Activated CD4-positive, alpha-beta T cell treated with anti-CD3 and anti-CD28 coated beads for 24 hours (primary cell): ENCODE measurements around the gene INPP1.

Experiments used
- DNase-seq, 2 donors: peaks; one replicate each; pipeline ENCODE4 v3.0.0-alpha.2; 2020; ENCODE audit warnings: low read depth in 2 of 2

The INPP1 gene

DNA sequence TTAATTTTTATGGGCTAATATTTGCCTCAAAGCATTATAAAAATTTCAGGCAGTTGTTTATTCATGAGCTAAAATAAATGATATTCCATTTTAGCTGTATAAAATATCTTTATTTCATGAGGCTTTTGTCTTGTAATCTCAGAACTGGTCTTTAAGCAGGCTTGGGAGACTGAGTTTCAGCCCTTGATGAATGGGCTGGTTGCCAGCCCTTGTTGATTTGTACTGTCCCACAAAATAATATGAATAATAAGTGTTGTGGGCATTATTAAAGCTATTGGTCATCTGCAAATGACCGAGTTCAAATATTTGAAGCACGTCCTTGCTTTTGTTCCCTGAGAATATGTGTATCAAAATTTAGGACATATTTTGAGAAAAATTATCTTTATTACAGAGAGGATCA, 18.2 kb downstream of the INPP1 start:
- no peak for DNase-seq

DNA sequence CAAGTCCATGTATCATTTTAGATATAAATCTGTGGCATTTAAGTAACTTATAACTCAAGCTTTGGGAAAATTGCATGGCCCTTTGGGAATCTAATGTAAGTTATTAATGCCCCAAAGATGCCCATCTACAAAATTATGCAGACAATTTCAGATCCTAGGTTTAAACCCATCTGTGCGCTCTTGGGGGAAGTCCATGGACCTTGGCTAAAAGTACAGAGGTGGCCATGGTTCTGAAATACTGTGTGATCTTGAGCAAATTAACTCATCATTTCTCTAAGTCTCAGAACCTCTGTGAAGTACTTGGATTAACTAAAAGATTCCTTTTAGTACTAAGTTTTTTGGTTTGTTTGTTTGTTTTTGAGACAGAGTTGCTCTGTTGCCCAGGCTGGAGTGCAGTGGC, 19.5 kb downstream of the INPP1 start:
- no peak for DNase-seq

DNA sequence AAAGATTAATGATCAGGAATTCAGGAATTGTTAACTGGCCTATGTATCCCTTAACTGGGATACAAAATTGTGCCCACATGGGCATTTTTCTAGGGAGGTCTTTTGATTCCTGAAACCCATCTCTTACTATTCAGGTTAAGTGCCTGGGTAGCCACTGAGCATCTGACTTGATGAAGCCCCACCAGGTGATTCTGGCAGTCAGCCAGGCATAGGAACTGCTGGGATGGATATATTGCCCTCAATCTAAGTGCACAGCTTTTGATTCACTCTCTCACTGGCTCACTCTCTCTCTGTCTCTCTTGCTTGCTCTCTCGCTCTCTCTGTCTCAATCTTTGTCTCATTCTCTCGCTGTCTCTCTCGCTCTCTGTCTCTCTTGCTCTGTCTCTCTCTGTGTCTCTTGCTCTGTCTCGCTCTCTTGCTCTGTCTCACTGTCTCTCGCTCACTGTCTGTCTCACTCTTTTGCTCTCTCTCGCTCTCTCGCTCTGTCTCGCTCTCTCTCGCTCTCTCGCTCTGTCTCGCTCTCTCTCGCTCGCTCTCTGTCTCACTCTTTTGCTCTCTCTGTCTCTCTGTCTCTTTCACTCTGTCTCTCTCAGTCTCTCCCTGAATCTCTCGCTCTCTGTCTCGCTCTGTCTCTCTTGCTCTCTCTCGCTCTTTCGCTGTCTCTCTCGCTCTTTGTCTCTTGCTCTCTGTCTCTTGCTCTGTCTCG, 22.3 kb downstream of the INPP1 start:
- no peak for DNase-seq

DNA sequence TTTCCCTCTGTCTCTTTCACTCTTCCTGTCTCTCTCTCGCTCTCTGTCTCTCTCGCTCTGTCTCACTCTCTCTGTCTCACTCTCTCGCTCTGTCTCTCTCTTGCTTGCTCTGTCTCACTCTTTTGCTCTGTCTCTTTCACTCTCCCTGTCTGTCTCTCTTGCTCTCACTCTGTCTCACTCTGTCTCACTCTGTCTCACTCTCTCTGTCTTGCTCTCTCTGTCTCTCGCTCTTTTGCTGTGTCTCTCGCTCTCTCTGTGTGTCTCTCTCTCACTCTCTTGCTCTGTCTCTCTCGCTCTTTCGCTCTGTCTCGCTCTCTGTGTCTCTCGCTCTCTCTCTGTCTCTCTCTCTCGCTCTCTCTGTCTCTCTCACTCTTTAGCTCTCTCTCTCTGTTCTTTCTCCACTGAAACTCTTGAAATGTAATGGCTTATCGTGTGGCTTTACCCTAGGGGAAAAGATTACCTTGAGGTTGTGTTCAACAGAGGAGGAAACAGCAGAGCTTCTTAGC, 22.9 kb downstream of the INPP1 start:
- DNase-seq = no peak

DNA sequence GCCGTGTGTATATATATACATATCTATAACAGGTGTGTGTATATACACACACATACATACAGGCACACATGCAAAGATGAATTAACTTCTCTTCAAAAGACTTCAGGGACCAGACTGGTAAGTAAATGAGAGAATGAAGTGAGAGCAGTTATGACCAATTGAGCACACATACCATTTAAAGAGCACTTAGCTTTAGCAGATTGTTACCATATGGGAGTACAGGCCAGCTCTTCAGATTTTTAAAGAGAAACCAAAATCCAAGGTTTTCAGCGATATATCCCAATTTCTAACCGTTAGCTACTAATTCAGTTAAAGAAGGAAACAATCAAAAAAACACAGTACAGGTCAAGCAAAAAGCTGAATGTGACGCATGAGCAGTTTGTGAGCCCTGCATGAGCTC, 23.7 kb downstream of the INPP1 start:
- no peak for DNase-seq

DNA sequence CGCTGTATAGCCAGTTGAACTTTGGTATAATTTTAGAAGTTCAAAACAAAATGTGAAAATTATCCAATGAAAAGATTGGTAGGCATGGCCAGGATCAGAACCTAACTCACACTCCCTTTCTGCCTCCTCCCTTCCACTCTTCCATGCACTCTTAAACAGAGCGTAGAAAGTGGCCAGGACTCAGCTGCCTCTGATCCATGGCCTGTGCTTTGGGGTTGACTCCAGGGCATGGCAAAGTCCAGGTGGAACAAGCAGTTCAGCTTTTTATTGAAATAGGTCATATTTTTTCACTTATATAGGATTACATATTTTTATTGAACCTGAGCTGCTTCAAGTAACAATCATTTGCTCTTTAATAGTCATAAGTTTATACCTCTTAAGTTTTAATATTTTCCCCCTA, 26.2 kb downstream of the INPP1 start:
- no peak for DNase-seq

DNA sequence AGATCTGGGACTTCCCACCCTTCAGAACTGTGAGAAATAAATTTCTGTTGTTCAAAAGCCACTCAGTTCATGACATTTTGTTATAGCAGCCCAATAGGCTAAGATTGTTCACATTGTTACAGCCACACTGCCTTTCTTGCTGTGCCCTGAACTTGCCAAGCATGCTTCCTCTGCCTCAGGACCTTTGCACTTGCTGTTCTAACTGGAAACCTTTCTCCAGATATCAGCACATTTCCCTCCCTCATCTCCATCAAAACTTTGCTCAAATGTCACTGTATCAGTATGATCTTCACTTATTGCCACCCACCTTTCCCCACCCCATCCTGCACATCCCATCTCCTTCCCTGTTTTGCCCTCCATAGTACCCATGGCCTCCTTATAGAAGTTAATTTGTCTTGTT, 32.7 kb downstream of the INPP1 start:
- no peak for DNase-seq

DNA sequence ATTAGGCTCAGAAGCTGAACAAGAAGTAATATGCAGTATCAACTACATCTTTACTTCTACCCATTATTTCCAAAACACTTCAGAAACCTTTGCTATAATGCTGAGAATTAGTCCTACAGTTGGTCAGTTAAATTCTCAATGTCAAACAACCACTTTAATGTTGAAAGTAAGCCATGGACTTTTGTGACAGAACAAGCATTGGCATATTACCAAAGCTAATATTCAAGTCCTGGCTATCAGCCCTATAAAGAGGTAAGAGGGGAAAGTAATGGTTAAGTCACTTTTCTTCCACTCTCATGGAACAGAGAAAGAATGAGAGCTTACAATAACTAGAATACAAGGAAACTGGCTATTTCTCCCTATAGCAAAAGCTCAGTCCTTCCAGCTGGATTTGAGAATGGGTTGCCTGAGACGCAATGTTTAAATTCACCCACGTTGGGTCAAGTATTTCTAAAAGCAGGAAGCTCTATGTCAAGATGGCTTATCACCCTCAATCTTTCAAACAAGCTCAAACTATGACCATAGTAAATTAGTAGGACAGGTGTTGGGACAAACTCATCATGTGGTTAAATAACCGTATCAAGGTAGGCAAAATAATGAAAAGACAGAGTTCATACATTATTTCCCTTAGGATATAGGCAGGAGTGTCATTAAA, 33.3 kb downstream of the INPP1 start:
- DNase-seq = no peak

DNA sequence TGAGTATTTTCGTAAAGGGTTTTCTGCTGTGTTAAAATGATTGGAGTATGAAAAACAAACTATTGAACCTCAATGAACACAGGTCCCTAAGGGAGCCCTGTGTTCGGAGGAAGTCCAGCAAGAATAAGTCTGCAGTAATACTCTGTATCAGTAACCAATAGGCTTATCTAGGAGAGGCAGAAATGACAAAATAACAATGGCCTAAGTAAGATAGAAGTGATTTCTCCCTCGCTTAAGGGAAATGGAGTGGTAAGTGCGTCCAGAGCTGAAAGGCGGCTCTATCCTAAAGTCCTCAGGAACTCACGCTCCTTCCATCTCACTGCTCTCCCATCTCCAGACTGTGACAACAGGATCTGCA, 35.5 kb downstream of the INPP1 start:
- DNase-seq = no peak

DNA sequence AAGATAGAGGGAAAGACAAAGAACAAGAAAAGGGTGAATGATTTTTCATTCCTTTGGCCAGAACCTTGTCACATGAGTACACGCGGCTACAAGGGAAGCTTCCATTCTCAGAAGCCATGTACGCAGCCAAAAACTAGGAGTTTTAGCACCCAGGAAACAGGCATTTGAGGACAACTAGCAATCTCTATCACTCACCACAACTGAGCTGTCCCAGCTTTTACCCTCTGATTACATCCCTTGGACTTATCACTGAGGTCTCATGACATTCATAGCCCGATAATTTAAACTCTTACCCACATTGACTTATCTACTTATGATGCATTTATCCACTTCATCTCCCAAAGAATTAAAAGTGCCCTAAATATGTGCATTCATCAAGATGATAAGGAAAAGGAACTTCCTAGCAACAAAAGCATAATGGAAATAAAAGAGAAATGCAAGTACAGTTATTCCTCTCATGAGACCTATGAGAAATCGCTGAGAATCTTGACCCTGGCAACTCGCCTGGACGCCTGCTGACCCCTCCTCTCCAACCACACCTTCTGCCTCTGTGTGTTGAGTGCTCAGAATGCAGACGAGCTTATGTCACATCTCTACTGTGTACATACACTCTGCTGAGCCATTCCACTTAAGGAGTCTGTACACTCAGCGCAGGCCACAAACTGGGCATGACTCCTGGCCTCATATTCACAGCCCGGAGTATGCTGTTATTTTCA, 36.0 kb downstream of the INPP1 start:
- DNase-seq = no peak

DNA sequence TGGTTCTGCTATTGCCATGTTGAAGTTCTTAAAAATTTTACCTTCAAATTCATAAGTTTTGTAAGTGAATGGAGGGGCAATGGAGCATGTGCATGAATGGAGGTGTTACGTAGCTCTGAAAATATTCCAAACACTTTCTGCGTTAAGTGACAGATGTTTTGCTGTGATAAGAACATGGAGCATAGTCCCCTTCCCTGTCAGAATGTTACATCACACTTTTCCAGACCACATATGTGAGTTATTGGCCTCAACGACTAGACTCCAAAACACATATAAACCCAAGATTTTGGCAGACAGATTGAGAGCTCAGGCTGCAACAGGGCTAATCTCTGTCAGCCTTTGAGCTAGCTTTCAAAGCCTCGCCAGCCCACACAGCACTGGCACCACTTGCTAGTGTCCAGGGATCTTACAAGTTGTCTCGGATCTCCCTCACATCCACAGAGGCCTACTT, 37.6 kb downstream of the INPP1 start:
- DNase-seq = no peak

DNA sequence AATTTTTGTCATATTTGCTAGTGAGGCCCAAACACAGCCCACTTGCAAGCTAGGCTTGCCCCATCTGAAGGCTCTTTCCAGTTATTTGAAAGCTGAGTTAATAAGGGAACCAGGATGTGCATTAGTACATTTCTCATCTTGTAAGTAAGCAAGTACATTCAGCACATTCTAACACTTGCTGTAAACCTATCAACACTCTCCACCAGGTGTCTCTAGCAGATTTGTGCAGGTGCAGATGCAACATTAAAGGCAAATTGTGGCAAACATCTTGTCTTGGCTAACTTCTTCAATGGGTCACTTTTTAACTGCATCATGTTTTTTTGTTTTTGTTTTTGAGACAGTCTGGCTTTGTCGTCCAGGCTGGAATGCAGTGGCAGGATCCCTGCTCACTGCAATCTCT, 39.5 kb downstream of the INPP1 start:
- DNase-seq = no peak

DNA sequence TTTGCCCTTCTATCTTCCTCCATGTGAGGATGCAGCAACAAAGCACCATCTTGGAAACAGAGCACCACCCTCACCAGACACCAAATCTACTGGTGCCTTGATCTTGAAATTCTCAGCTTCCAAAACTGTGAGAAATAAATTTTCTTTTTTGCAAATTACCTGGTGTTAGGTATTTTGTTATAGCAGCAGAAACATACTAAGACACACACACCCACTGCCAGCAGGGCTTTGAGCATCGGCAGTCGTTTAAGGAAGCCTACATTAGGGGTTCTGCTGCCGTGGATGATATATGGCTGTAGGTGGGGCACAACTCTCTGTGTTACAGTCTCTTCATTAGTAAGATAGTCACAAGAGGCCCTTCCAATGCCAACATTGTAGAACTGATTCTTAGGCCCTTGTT, 44.0 kb downstream of the INPP1 start:
- no peak for DNase-seq

DNA sequence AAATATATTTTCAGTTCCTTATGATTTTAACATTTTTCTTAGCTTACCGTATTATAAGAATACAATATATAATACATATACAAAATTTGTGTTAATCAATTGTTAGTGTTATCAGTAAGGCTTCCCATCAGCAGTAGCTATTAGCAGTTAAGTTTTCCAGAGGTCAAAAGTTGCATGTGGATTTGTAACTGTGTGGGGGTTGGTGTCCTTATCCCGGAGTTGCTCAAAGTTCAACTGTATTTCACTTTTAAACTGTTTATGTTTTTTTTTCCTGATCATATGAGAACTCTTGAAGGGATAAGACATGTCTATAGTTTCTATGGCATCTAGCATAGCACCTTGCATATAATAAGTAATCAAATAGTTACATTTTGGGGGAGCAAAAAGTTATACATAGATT, 52.9 kb downstream of the INPP1 start:
- no peak for DNase-seq

DNA sequence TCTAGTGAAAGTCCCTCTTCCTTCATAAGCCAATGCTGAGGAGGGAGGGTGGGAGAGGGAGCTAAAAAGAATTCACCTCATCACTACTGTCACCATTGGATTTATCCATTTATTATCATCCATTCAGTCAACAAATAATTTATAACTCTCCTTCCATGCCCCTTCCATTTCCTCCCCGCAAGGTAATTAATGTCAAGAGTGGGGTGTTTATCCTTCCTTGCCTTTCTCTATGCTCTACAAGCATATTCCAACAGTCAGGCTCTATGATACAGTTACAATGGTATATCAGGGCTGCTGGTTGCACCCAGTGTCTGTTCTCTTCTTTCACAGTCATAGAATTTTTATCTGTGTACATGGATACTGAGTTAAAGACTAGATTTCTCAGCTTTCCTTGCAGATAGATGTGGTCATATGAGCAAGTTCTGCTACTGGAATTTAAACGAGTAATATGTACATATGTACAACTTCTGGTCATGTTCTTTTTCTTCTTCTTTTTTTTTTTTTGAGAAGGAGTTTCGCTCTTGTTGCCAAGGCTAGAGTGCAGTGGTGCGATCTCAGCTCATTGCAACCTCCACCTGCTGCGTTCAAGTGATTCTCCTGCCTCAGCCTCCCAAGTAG, 59.7 kb downstream of the INPP1 start:
- DNase-seq = no peak

DNA sequence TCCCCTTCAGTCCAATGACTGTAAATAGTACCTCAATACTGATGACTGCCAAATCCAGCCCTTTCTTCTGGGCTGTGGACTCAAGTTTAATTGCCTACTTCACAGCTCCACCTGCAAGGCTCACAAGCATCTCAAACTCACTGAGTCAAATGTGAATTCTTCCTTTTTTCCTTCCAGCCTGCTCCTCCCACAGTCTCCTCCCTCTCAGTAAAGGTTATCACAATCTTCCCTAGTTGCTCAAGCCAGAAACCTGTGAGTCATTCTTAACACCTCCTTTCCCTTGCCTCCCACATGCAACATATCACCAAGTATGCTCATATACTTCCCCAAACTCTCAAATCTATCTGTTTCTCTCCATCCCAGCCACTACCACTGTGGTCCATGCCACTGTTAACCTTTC, 61.1 kb downstream of the INPP1 start:
- peak in 1 of 2 donors; percentile 16 for DNase-seq

DNA sequence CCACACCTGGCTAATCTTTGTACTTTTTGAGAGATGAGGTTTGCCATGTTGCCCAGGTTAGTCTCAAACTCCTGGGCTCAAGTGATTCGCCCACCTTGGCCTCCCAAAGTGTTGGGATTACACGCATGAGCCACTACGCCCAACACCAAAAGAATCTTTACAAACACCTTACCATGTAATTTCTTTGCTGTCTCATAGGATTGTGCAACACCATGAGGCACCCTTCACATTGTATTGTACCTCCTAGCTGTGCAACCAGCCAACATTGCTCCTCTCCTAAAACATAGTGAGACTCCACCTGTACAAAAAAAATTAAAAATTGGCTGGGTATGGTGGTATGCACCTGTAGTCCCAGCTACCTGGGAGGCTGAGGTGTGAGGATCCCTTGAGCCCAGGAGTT, 61.7 kb downstream of the INPP1 start:
- no peak for DNase-seq

DNA sequence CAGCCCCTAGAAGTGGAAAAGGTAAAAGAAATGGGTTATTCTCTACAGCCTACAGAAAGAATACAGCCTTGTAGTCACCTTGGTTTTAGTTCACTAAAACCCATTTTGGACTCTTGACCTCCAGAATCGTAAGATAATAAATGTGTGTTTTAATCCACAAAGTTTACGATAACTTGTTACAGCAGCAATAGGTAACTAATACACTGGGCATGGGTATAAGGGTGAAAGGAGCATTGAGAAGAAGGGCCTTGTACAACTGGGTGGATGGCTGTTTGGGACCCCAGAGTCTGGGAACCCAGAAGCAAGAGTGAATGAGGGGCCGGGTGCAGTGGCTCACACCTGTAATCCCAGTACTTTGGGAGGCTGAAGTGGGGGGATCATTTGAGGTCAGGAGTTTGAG, 62.6 kb downstream of the INPP1 start:
- no peak for DNase-seq

DNA sequence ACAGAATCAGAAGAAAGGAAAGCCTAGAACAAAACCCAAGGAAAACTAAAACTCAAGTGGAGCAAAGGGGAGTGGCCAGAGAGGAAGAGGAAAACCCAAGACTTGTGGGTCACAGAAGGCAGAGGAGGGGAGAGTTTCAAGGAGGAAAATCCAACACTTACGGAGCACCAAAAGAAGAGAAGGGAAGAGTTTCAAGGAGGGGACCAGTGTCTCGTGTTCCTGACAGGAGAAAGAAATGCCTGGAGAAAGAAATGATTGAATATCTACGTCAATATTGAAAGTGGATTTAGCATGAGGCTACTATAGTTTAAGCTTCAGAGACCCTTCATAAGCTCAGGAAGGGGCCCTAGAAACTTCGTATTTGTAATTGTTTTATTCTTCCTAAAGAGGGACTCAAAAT, 63.4 kb downstream of the INPP1 start:
- no peak for DNase-seq

DNA sequence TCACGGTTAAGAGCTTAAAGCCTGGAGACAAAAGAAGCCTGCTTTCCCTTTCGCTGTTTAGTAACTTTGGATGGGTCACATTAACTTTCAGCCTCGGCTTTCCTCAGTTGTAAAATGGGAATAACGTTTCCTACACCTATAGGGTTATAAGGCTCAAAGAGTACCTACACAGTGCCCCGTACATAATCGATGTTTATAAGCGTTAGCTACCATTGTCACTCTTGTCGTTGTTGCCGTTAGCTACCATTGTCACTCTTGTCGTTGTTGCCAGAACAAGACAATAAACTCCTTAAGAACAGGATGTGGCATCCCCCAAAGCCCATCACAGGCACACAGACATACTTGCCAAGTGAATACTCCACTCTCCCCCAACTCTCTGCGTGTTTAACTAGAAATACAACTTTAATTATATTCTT, 63.9 kb downstream of the INPP1 start:
- DNase-seq = no peak

DNA sequence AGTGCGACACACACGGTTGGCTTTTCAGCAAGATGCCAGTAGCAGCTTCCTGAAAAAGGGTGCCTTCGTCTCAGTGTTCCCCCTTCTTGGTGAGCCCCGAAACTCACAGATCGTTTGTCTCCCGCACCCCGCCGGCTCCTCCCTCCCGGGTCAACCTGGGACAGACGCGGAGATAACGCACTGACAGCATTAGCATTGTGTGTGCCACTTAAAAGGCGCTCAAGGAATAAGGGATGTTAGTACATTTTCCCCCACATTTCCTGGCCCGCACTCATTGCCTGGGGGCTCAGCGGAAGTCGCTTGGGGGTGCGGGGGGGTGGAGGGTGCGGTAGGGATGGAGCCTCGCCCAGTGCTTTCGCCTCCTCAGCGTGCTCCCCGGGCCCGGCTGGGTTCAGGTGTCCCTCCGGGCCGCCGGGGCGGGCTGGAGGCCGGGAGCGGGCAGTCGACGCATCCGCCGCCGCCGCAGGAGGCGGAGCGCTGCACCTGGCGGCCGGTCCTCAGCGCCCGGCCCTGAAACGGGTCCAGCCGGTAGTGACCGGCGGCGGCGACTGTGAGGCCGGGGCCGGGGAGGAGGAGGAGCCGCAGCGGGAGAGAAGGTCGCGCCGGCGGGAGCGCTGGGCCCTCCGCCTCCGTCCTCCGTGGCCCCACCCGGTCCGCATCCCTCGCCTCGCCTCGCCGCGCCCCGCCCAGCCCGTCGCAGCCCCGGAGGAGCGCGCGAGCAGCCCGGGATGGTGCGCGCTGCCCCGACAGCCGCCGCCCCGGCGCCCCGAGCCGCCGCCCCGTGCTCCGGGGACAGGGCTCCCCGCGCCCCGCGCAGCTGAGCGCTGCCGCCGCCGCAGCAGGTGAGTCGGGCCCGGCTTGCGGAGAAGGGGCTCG, 64.5 kb downstream of the INPP1 start, which contains the start of gene MFSD6:
Gene MFSD6 (plus strand): TSS at position 694 of the 876 bp plus-strand sequence. CDS start 27,675 bp downstream, outside the sequence.
- DNase-seq = peak; percentile 22 to 35
